HepG2 (cell line): ENCODE results near the gene COQ7. TPM values are rescaled to one million over a fixed set of nuclear protein-coding genes. Genes with fewer than 3 reads are reported as not detected.

ENCODE experiments used
- ARHGAP35 ChIP-seq: sonication (generic); formaldehyde crosslinking; IDR thresholded peaks from 2 replicates; pipeline ENCODE4 v1.9.0; 2022; ENCODE audit warnings: mild to moderate bottlenecking, inconsistent platforms, moderate library complexity, missing genetic modification reagents, borderline replicate concordance
- CCAR2 ChIP-seq: fragments of 200-400 bp; formaldehyde crosslinking; optimal IDR thresholded peaks from 2 replicates; pipeline ENCODE3; 2018; ENCODE audit warnings: low read depth, mild to moderate bottlenecking, low read length, moderate library complexity
- CCDC6 ChIP-seq: sonication (generic); formaldehyde crosslinking; IDR thresholded peaks from 2 replicates; pipeline ENCODE4 v1.8.1; 2022; ENCODE audit warnings: mild to moderate bottlenecking, missing genetic modification reagents, moderate library complexity
- CHD4 ChIP-seq: fragments of 200-600 bp; sonication (generic); IDR thresholded peaks from 2 replicates; pipeline ENCODE4 v1.7.0; 2017; ENCODE audit warnings: mild to moderate bottlenecking, low read length, borderline replicate concordance
- EEA1 ChIP-seq: sonication (generic); formaldehyde crosslinking; IDR thresholded peaks from 2 replicates; pipeline ENCODE4 v1.5.1; 2020; ENCODE audit warnings: mild to moderate bottlenecking, missing genetic modification reagents, borderline replicate concordance
- ELF3 ChIP-seq: IDR thresholded peaks from 2 replicates; pipeline ENCODE4 v1.6.1; 2016; ENCODE audit warnings: missing genetic modification reagents, missing compliant biosample characterization
- HDAC1 ChIP-seq: sonication (generic); formaldehyde crosslinking; IDR thresholded peaks from 2 replicates; pipeline ENCODE4 v1.5.1; 2020; ENCODE audit warnings: mild to moderate bottlenecking, missing genetic modification reagents
- HOXA3 ChIP-seq: sonication (generic); formaldehyde crosslinking; IDR thresholded peaks from 2 replicates; pipeline ENCODE4 v1.5.0; 2020; ENCODE audit warnings: missing genetic modification reagents
- IRX3 ChIP-seq: sonication (generic); formaldehyde crosslinking; IDR thresholded peaks from 2 replicates; pipeline ENCODE4 v1.8.1; 2023; ENCODE audit warnings: mild to moderate bottlenecking, low read depth, missing genetic modification reagents, borderline replicate concordance
- RELA ChIP-seq: sonication (generic); formaldehyde crosslinking; IDR thresholded peaks from 2 replicates; pipeline ENCODE4 v1.4.0; 2020; ENCODE audit warnings: missing genetic modification reagents
- SAP130 ChIP-seq: IDR thresholded peaks from 2 replicates; pipeline ENCODE4 v1.6.1; 2016; ENCODE audit warnings: low read depth
- SCMH1 ChIP-seq: sonication (generic); formaldehyde crosslinking; IDR thresholded peaks from 2 replicates; pipeline ENCODE4 v1.9.0; 2021; ENCODE audit warnings: missing genetic modification reagents, mild to moderate bottlenecking, borderline replicate concordance
- SIX1 ChIP-seq: sonication (generic); formaldehyde crosslinking; IDR thresholded peaks from 2 replicates; pipeline ENCODE4 v1.4.0; 2020; ENCODE audit warnings: missing genetic modification reagents, borderline replicate concordance
- SOX5 ChIP-seq: IDR thresholded peaks from 2 replicates; pipeline ENCODE4 v1.6.1; 2016; ENCODE audit warnings: borderline replicate concordance
- SP1 ChIP-seq, 2 experiments: fragments of 450-650 bp in 1 of 2; sonication (generic) in 1 of 2; formaldehyde crosslinking in 1 of 2; IDR thresholded peaks; 2 replicates each; pipeline versions ENCODE4 v1.4.0 to v1.6.1; 2016 to 2020; ENCODE audit warnings: missing genetic modification reagents in 1 of 2
- ZFAT ChIP-seq: sonication (generic); formaldehyde crosslinking; conservative IDR thresholded peaks from 2 replicates; pipeline ENCODE4 v1.8.1; 2023; ENCODE audit warnings: missing genetic modification reagents, inconsistent platforms
- ZNF24 ChIP-seq: fragments of 450-650 bp; IDR thresholded peaks from 2 replicates; pipeline ENCODE4 v1.6.1; 2017; ENCODE audit warnings: antibody characterized with exemption, mild to moderate bottlenecking
- ZNF33A ChIP-seq: sonication (generic); formaldehyde crosslinking; IDR thresholded peaks from 2 replicates; pipeline ENCODE4 v1.5.1; 2020; ENCODE audit warnings: missing genetic modification reagents, mild to moderate bottlenecking, moderate library complexity, borderline replicate concordance
- ZNF446 ChIP-seq: sonication (generic); formaldehyde crosslinking; IDR thresholded peaks from 2 replicates; pipeline ENCODE4 v1.5.0; 2020; ENCODE audit warnings: mild to moderate bottlenecking, missing genetic modification reagents
- ZNF569 ChIP-seq: sonication (generic); formaldehyde crosslinking; IDR thresholded peaks from 2 replicates; pipeline ENCODE4 v1.5.0; 2020; ENCODE audit warnings: mild to moderate bottlenecking, missing genetic modification reagents, moderate library complexity, borderline replicate concordance
- ZNF605 ChIP-seq: sonication (generic); formaldehyde crosslinking; IDR thresholded peaks from 2 replicates; pipeline ENCODE4 v1.8.0; 2022; ENCODE audit warnings: mild to moderate bottlenecking, missing genetic modification reagents
- ZNF660 ChIP-seq: sonication (generic); formaldehyde crosslinking; IDR thresholded peaks from 2 replicates; pipeline ENCODE4 v1.5.1; 2020; ENCODE audit warnings: mild to moderate bottlenecking, low read depth, missing genetic modification reagents, borderline replicate concordance
- polyA plus RNA-seq, 8 experiments: library from polyadenylated mRNA; depleted of rRNA in 3 of 8; stranded (reverse) in 7 of 8; unstranded in 1 of 8; fragments of >200 nt; fragmentation: Illumina TruSeq in 4 of 8; extraction: Trizol in 4 of 8; gene quantifications; 2 replicates each; pipeline versions ENCODE4 v1.2.1 to v1.2.3, GENCODE V29; 2011 to 2016; ENCODE audit warnings: low read depth in 4 of 8, missing spikeins in 1 of 8, mixed read lengths in 1 of 8; ENCODE audit not compliant: insufficient read depth in 1 of 8
- total RNA-seq, 5 experiments: library from RNA; depleted of rRNA; stranded (reverse); fragments of >200 nt; fragmentation: Illumina TruSeq; extraction: Trizol; gene quantifications; 2 replicates each; pipeline ENCODE4 v1.2.3, GENCODE V29; 2016; ENCODE audit warnings: low read depth in 1 of 5
- TF ChIP-seq, protein P1 (sequence below): sonication (generic); formaldehyde crosslinking; IDR thresholded peaks from 2 replicates; pipeline ENCODE4 v1.4.0; 2020; ENCODE audit warnings: mild to moderate bottlenecking, low read depth, missing genetic modification reagents
- TF ChIP-seq, protein P2 (sequence below): sonication (generic); formaldehyde crosslinking; IDR thresholded peaks from 2 replicates; pipeline ENCODE4 v1.5.1; 2020; ENCODE audit warnings: missing genetic modification reagents, mild to moderate bottlenecking, borderline replicate concordance
- TF ChIP-seq, protein P3 (sequence below): sonication (generic); formaldehyde crosslinking; conservative IDR thresholded peaks from 2 replicates; pipeline ENCODE4 v1.4.0; 2020; ENCODE audit warnings: missing genetic modification reagents
- TF ChIP-seq, protein P4 (sequence below): sonication (generic); formaldehyde crosslinking; IDR thresholded peaks from 2 replicates; pipeline ENCODE4 v1.5.0; 2020; ENCODE audit warnings: missing genetic modification reagents

COQ7 gene
- total and polyA plus RNA-seq, 2 of the 13 experiments (the other 11 are each of a cell fraction or from before 2014, with no cell fraction given) = 20.1 to 45.7 TPM

DNA sequence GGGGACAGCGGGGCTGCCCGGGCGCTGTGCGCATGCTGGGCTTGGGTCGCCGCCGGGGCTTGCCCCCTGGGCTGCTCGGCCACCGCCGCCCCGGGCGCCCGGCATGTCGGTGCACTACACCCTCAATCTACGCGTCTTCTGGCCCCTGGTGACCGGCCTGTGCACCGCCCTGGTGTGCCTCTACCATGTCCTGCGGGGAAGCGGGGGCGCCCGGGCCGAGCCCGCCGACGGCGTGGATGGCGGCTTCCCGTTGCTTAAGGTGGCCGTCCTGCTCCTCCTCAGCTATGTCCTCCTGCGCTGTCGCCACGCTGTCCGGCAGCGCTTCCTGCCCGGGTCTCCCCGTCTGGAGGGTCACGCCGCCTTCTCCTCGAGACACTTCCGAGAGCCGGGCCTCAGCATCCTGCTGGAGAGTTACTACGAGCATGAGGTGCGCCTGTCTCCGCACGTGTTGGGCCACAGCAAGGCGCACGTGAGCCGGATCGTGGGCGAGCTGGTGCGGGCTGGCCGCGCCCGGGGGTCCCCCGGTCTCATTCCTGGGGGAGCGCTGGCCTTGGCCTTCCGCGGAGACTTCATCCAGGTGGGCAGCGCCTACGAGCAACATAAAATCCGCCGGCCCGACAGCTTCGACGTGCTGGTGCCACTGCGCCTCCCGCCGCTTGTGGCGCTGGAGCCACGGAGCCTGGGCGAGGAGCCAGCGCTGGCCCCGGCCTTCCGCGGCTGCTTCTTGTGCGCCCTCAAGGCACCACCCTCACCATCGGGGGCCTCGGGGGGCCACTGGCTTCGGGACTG is 47.1 kb downstream of the COQ7 start (continued):
- TF ChIP-seq ARHGAP35 = peak; percentile 90; the same call in 1 of the 2 replicates
- TF ChIP-seq ZNF446 (CRISPR knock-in tag) = peak; percentile 4; the same call in 1 of the 2 replicates
- TF ChIP-seq SIX1 (CRISPR knock-in tag) = no peak
- no peak for TF ChIP-seq ZNF660 (CRISPR knock-in tag)
- no peak for TF ChIP-seq ZNF569
- no peak for TF ChIP-seq ZFAT (CRISPR knock-in tag)
- TF ChIP-seq, protein P1, sequence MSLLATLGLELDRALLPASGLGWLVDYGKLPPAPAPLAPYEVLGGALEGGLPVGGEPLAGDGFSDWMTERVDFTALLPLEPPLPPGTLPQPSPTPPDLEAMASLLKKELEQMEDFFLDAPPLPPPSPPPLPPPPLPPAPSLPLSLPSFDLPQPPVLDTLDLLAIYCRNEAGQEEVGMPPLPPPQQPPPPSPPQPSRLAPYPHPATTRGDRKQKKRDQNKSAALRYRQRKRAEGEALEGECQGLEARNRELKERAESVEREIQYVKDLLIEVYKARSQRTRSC (CRISPR knock-in tag) = 0 out of 2 replicates have a peak, but pooled peaks have one; percentile 9
- no peak; the same call in 1 of the 2 replicates for TF ChIP-seq CCDC6 (CRISPR knock-in tag)
- no peak for TF ChIP-seq ZNF33A (CRISPR knock-in tag)
- TF ChIP-seq CHD4 = no peak
- TF ChIP-seq SP1 (IDR thresholded peaks at IDR 0.05) = no peak
- no peak for TF ChIP-seq SP1 (CRISPR knock-in tag; IDR thresholded peaks at IDR 0.05)
- TF ChIP-seq ELF3 (CRISPR knock-in tag) = no peak
- no peak for TF ChIP-seq ZNF24
- TF ChIP-seq, protein P2, sequence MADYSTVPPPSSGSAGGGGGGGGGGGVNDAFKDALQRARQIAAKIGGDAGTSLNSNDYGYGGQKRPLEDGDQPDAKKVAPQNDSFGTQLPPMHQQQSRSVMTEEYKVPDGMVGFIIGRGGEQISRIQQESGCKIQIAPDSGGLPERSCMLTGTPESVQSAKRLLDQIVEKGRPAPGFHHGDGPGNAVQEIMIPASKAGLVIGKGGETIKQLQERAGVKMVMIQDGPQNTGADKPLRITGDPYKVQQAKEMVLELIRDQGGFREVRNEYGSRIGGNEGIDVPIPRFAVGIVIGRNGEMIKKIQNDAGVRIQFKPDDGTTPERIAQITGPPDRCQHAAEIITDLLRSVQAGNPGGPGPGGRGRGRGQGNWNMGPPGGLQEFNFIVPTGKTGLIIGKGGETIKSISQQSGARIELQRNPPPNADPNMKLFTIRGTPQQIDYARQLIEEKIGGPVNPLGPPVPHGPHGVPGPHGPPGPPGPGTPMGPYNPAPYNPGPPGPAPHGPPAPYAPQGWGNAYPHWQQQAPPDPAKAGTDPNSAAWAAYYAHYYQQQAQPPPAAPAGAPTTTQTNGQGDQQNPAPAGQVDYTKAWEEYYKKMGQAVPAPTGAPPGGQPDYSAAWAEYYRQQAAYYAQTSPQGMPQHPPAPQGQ (CRISPR knock-in tag) = 0 out of 2 replicates have a peak, but pooled peaks have one; percentile 28
- no peak for TF ChIP-seq SAP130 (CRISPR knock-in tag)
- TF ChIP-seq SCMH1 = no peak
- no peak for TF ChIP-seq RELA
- TF ChIP-seq EEA1 (CRISPR knock-in tag) = peak; percentile 46; the same call in 1 of the 2 replicates
- TF ChIP-seq, protein P3, sequence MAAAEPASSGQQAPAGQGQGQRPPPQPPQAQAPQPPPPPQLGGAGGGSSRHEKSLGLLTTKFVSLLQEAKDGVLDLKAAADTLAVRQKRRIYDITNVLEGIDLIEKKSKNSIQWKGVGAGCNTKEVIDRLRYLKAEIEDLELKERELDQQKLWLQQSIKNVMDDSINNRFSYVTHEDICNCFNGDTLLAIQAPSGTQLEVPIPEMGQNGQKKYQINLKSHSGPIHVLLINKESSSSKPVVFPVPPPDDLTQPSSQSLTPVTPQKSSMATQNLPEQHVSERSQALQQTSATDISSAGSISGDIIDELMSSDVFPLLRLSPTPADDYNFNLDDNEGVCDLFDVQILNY (CRISPR knock-in tag) = no peak
- TF ChIP-seq SOX5 = no peak
- TF ChIP-seq, protein P4, sequence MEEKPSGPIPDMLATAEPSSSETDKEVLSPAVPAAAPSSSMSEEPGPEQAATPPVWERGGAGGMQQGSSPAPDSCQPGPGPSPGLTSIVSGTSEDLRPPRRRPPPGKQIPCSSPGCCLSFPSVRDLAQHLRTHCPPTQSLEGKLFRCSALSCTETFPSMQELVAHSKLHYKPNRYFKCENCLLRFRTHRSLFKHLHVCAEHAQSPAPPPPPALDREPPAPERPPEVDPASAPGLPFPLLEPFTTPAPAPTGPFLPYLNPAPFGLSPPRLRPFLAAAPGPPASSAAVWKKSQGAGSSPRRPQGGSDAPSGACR (CRISPR knock-in tag) = no peak
- TF ChIP-seq ZNF605 (CRISPR knock-in tag) = 0 out of 2 replicates have a peak, but pooled peaks have one; percentile 70
- no peak for TF ChIP-seq CCAR2
- no peak for TF ChIP-seq IRX3 (CRISPR knock-in tag)
- peak; percentile 14; the same call in 1 of the 2 replicates for TF ChIP-seq HOXA3 (CRISPR knock-in tag)
- no peak for TF ChIP-seq HDAC1 (CRISPR knock-in tag)
